GM06990 (cell line): ENCODE data around the gene DENND11.

ENCODE experiments used
- DNase-seq: peaks from one replicate; pipeline ENCODE4 v3.0.0-alpha.2; 2011; ENCODE audit not compliant: insufficient read length; ENCODE audit errors: extremely low read depth
- H3K27me3 ChIP-seq: replicated peaks from 2 replicates; pipeline ENCODE4 v1.6.0; 2011; ENCODE audit warnings: low read length; ENCODE audit not compliant: control insufficient read depth, insufficient read depth
- H3K36me3 ChIP-seq: 2 replicates; pipeline ENCODE4 v1.5.1; 2011; ENCODE audit warnings: low read length; ENCODE audit not compliant: control insufficient read depth, insufficient read depth
- H3K4me3 ChIP-seq: replicated peaks from 2 replicates; pipeline ENCODE4 v1.5.1; 2011; ENCODE audit warnings: low read depth, mild to moderate bottlenecking, control low read depth, low read length
- CTCF ChIP-seq: IDR thresholded peaks from 2 replicates; pipeline ENCODE4 v1.5.1; 2011; ENCODE audit warnings: low read length, control low read depth, mild to moderate bottlenecking, inconsistent platforms; ENCODE audit not compliant: insufficient read depth, poor library complexity, severe bottlenecking

The DENND11 gene

GRCh38 chr7:141675436-141676215, 26.3 kb downstream of the DENND11 start:
- no peak for TF ChIP-seq CTCF
- no peak overlapping the region for H3K4me3 ChIP-seq
- peaks cover 2% of the 10 kb centered on the region for H3K36me3 ChIP-seq
- no peaks in the 10 kb centered on the region for H3K27me3 ChIP-seq
- no peak for DNase-seq

- H3K27me3 ChIP-seq: no peaks in the 10 kb centered on the region
- no peak for DNase-seq
- peak; percentile 39 for TF ChIP-seq CTCF
- no peak overlapping the region for H3K4me3 ChIP-seq
- H3K36me3 ChIP-seq: peaks cover 2% of the 10 kb centered on the region
Measured at GRCh38 chr7:141674702-141675101, 27.3 kb downstream of the DENND11 start.

GRCh38 chr7:141674171-141674671, 27.7 kb downstream of the DENND11 start:
- no peak for DNase-seq

GRCh38 chr7:141673346-141673745, 28.6 kb downstream of the DENND11 start:
- no peak for TF ChIP-seq CTCF
- peaks cover 2% of the 10 kb centered on the region for H3K36me3 ChIP-seq
- H3K27me3 ChIP-seq: no peaks in the 10 kb centered on the region
- no peak for DNase-seq
- H3K4me3 ChIP-seq: no peak overlapping the region

More at GRCh38 chr7:141674171-141674671, 27.7 kb downstream of the DENND11 start:
- Histone ChIP-seq H3K36me3 (peaks cover 2% of the 10 kb centered on the region), H3K27me3 (no peaks in the 10 kb centered on the region), H3K4me3 (no peak overlapping the region)
- no peak for TF ChIP-seq CTCF

GRCh38 chr7:141671705-141672496, 30.1 kb downstream of the DENND11 start:
- H3K4me3 ChIP-seq: no peak overlapping the region
- H3K36me3 ChIP-seq: peaks cover 2% of the 10 kb centered on the region
- no peaks in the 10 kb centered on the region for H3K27me3 ChIP-seq
- no peak for DNase-seq
- TF ChIP-seq CTCF: no peak
